ENCODE results near the gene GNG4.
"Not testable (repeated sequence)": the region's sequence is repeated elsewhere in the genome, so short reads cannot be mapped to it uniquely, and the experiment has no call there.

The GNG4 gene

GRCh38 chr1:235628316-235629005 is 21.1 kb downstream of the GNG4 start:
- DNase-seq, result no peak

- DNase-seq, result peak in 3 of 58 donors; percentile 4 to 52 (median 24)
Observed at GRCh38 chr1:235625831-235626230, 23.8 kb downstream of the GNG4 start.

- no peak for DNase-seq
Observed at GRCh38 chr1:235625340-235625739, 24.2 kb downstream of the GNG4 start.

- no peak for DNase-seq
Observed at GRCh38 chr1:235624721-235625333, 24.8 kb downstream of the GNG4 start.

GRCh38 chr1:235622936-235623779 is 26.4 kb downstream of the GNG4 start:
- no peak for DNase-seq

GRCh38 chr1:235619149-235619548 is 30.4 kb downstream of the GNG4 start:
- DNase-seq, result not testable (repeated sequence)

GRCh38 chr1:235617808-235618207 is 31.8 kb downstream of the GNG4 start:
- no peak for DNase-seq

- no peak for DNase-seq
Observed at GRCh38 chr1:235617140-235617539, 32.4 kb downstream of the GNG4 start.

GRCh38 chr1:235614442-235614954 is 35.1 kb downstream of the GNG4 start:
- DNase-seq, result no peak

GRCh38 chr1:235613602-235614001 is 36.0 kb downstream of the GNG4 start:
- DNase-seq, result no peak

GRCh38 chr1:235612761-235613160 is 36.8 kb downstream of the GNG4 start:
- no peak for DNase-seq

- DNase-seq, result no peak
Observed at GRCh38 chr1:235610157-235610556, 39.4 kb downstream of the GNG4 start.

- no peak for DNase-seq
Observed at GRCh38 chr1:235608278-235608677, 41.3 kb downstream of the GNG4 start.

- DNase-seq, result no peak
Observed at GRCh38 chr1:235607284-235607683, 42.3 kb downstream of the GNG4 start.

- no peak for DNase-seq
Observed at GRCh38 chr1:235601104-235601503, 48.5 kb downstream of the GNG4 start.

- DNase-seq, result no peak
Observed at GRCh38 chr1:235599536-235599935, 50.0 kb downstream of the GNG4 start.

- no peak for DNase-seq
Observed at GRCh38 chr1:235597867-235598553, 51.6 kb downstream of the GNG4 start.

GRCh38 chr1:235595079-235595478 is 54.5 kb downstream of the GNG4 start:
- DNase-seq, result no peak

- not testable (repeated sequence) for DNase-seq
Observed at GRCh38 chr1:235594281-235594895, 55.2 kb downstream of the GNG4 start.

GRCh38 chr1:235588916-235589515 is 60.6 kb downstream of the GNG4 start:
- peak in 2 of 58 donors; percentile 22 to 28 for DNase-seq

Data from anterior cingulate cortex (tissue), 58 donors.